OCI-LY7 (cell line): ENCODE data around the gene LDB3. TPM values are rescaled to one million over a fixed set of nuclear protein-coding genes. Genes with fewer than 3 reads are reported as not detected.

Experiments
- BruUV-seq: library from RNA; stranded (reverse); fragments of 400-500 nt; replicated peaks from 2 replicates; lab custom pipeline; 2021; lab: Mats Ljungman, UMichigan
- CTCF ChIA-PET: fragments of 300-600 bp; sonication (Branson Sonifier 250); formaldehyde crosslinking; loops from one replicate; lab custom pipeline; 2022; ENCODE audit warnings: antibody characterized with exemption; ENCODE audit not compliant: unreplicated experiment; lab: Charles Lee
- POLR2A ChIA-PET: fragments of 300-600 bp; sonication (Branson Sonifier 250); formaldehyde crosslinking; loops from one replicate; lab custom pipeline; 2022; ENCODE audit warnings: antibody characterized with exemption; lab: Charles Lee
- DNase-seq: peaks from one replicate; pipeline ENCODE4 v3.0.0-alpha.2; 2015; ENCODE audit warnings: low spot score
- H2AFZ ChIP-seq: fragments of 200-600 bp; sonication (generic), shearing (Covaris generic); 2 replicates; pipeline ENCODE4 v1.6.1; 2014; ENCODE audit warnings: mild to moderate bottlenecking, antibody characterized with exemption, low read length, moderate library complexity
- H3K27ac ChIP-seq: fragments of 200-600 bp; sonication (generic); 2 replicates; pipeline ENCODE4 v1.5.1; 2014; ENCODE audit warnings: mixed run types, low read depth, mild to moderate bottlenecking, moderate library complexity, low read length, inconsistent platforms; ENCODE audit not compliant: poor library complexity, severe bottlenecking
- H3K36me3 ChIP-seq: fragments of 200-600 bp; sonication (generic); 2 replicates; pipeline ENCODE4 v1.6.1; 2014; ENCODE audit warnings: mild to moderate bottlenecking, antibody characterized with exemption, low read length, moderate library complexity, mixed read lengths; ENCODE audit not compliant: insufficient read depth
- H3K4me1 ChIP-seq: fragments of 200-600 bp; sonication (generic); 2 replicates; pipeline ENCODE4 v1.5.1; 2014; ENCODE audit warnings: mild to moderate bottlenecking, low read length; ENCODE audit not compliant: insufficient read depth, poor library complexity, severe bottlenecking
- H3K4me2 ChIP-seq: fragments of 200-600 bp; sonication (generic); 2 replicates; pipeline ENCODE4 v1.6.1; 2014; ENCODE audit warnings: mild to moderate bottlenecking, low read length
- H3K4me3 ChIP-seq: fragments of 200-600 bp; sonication (generic); 2 replicates; pipeline ENCODE4 v1.5.1; 2014; ENCODE audit warnings: mild to moderate bottlenecking, low read depth, low read length; ENCODE audit not compliant: poor library complexity, severe bottlenecking
- H3K79me2 ChIP-seq: fragments of 200-600 bp; sonication (generic); 2 replicates; pipeline ENCODE4 v1.6.1; 2016; ENCODE audit warnings: low read depth, mild to moderate bottlenecking, low read length, moderate library complexity, mixed read lengths; ENCODE audit not compliant: insufficient read depth
- H3K9me2 ChIP-seq: fragments of 200-600 bp; sonication (generic); 2 replicates; pipeline ENCODE4 v1.6.1; 2016; ENCODE audit warnings: mild to moderate bottlenecking, low read length, mixed read lengths; ENCODE audit not compliant: insufficient read depth
- H3K9me3 ChIP-seq: fragments of 200-600 bp; sonication (generic); 2 replicates; pipeline ENCODE4 v1.6.1; 2014; ENCODE audit warnings: mild to moderate bottlenecking, mixed run types, low read length, mixed read lengths
- H4K20me1 ChIP-seq: fragments of 200-600 bp; sonication (generic); 2 replicates; pipeline ENCODE4 v1.6.1; 2014; ENCODE audit warnings: mild to moderate bottlenecking, antibody characterized with exemption, low read length, moderate library complexity, mixed read lengths; ENCODE audit not compliant: insufficient read depth
- CTCF ChIP-seq: fragments of 200-600 bp; sonication (generic); conservative IDR thresholded peaks from 2 replicates; pipeline ENCODE4 v1.5.1; 2014; ENCODE audit warnings: mild to moderate bottlenecking, antibody characterized with exemption, low read length, moderate library complexity, mixed read lengths
- EZH2phosphoT487 ChIP-seq: fragments of 200-600 bp; sonication (generic); IDR thresholded peaks from 2 replicates; pipeline ENCODE4 v1.6.1; 2018; ENCODE audit warnings: low read depth, borderline replicate concordance, mild to moderate bottlenecking, mixed run types, antibody characterized with exemption, low read length, moderate library complexity, mixed read lengths
- intact Hi-C: fragments of 100-400 bp; cut with micrococcal nuclease; formaldehyde crosslinking; loops from one replicate; pipeline ENCODE4 v1.10.0; 2022; ENCODE audit not compliant: unreplicated experiment
- total RNA-seq, 2 experiments: library from RNA; depleted of rRNA in 1 of 2; stranded (reverse); fragments of >200 nt in 1 of 2; shearing (Covaris generic) in 1 of 2; gene quantifications; 2 replicates each; pipeline ENCODE4 v1.2.3, GENCODE V29; 2014 to 2022

LDB3 gene
- total RNA-seq, 2 experiments from 2014 or later = 0.08 TPM; not detected in 1

- H3K27ac ChIP-seq = no peak overlapping the region
- CTCF ChIA-PET = no interaction called here
- POLR2A ChIA-PET = interaction anchor here (0.7 kb wide), 1 partner anchor 13 kb away, joined by 3 read pairs; no protein-coding TSS in a partner anchor
- no peaks in the 10 kb centered on the region for H3K36me3 ChIP-seq
- H3K9me2 ChIP-seq = no peaks in the 10 kb centered on the region
- H4K20me1 ChIP-seq = no peaks in the 10 kb centered on the region
- no peak overlapping the region for H3K4me2 ChIP-seq
- H2AFZ ChIP-seq = no peak overlapping the region
- TF ChIP-seq CTCF (no peak), EZH2phosphoT487 (no peak)
- no peaks in the 10 kb centered on the region for H3K79me2 ChIP-seq
- DNase-seq = no peak
- H3K4me1 ChIP-seq = no peaks in the 10 kb centered on the region
- intact Hi-C loops = no loop called here
- H3K4me3 ChIP-seq = no peak overlapping the region
- H3K9me3 ChIP-seq = no peaks in the 10 kb centered on the region
- BruUV-seq = no TSS peak
These were observed 22.4 kb downstream of the LDB3 start for GRCh38 chr10:86690657-86691084.

GRCh38 chr10:86691333-86692022 is 23.2 kb downstream of the LDB3 start:
- CTCF ChIA-PET = interaction anchor here (0.6 kb wide), 1 partner anchor 435 kb away, joined by 3 read pairs; no protein-coding TSS in a partner anchor
- BruUV-seq = no TSS peak

More at GRCh38 chr10:86691333-86692022, 23.2 kb downstream of the LDB3 start:
- Histone ChIP-seq H4K20me1 (no peaks in the 10 kb centered on the region), H3K9me3 (no peaks in the 10 kb centered on the region), H2AFZ (no peak overlapping the region), H3K27ac (no peak overlapping the region), H3K79me2 (no peaks in the 10 kb centered on the region), H3K4me1 (no peaks in the 10 kb centered on the region), H3K4me3 (no peak overlapping the region), H3K4me2 (no peak overlapping the region), H3K36me3 (no peaks in the 10 kb centered on the region), H3K9me2 (no peaks in the 10 kb centered on the region)
- intact Hi-C loops = no loop called here
- no peak for DNase-seq
- POLR2A ChIA-PET = no interaction called here
- no peak for TF ChIP-seq EZH2phosphoT487
- no peak for TF ChIP-seq CTCF
